Upper lobe of left lung (tissue), 4 donors: ENCODE measurements around the gene CCL1.

ENCODE experiments used
- CTCF ChIP-seq, 6 experiments: fragments of 450-650 bp in 4 of 6; fragments of 200-600 bp in 2 of 6; sonication (generic) in 2 of 6; IDR thresholded peaks; one replicate each; pipeline ENCODE4 v1.5.1; 2016 to 2019; ENCODE audit warnings: antibody characterized with exemption in 6 of 6
- EP300 ChIP-seq, 4 donors: sonication (generic); formaldehyde crosslinking; IDR thresholded peaks; one replicate each; pipeline ENCODE4 v1.5.1; 2017; ENCODE audit warnings: antibody characterized with exemption in 4 of 4, control low read depth in 2 of 4
- POLR2AphosphoS5 ChIP-seq, 2 donors: sonication (generic); formaldehyde crosslinking; IDR thresholded peaks; one replicate each; pipeline ENCODE4 v1.5.1; 2017; ENCODE audit warnings: antibody characterized with exemption in 2 of 2

GRCh38 chr17:34374457-34374856 lies 11.4 kb upstream of the CCL1 start:
- TF ChIP-seq CTCF (IDR thresholded peaks at IDR 0.05) (no peak), POLR2AphosphoS5 (IDR thresholded peaks at IDR 0.05) (no peak), EP300 (IDR thresholded peaks at IDR 0.05) (no peak)
